A673 (cell line): ENCODE data around the gene UCP2. TPM values are rescaled to one million over a fixed set of nuclear protein-coding genes. Genes with fewer than 3 reads are reported as not detected.
"Not testable (repeated sequence)": the region's sequence is repeated elsewhere in the genome, so short reads cannot be mapped to it uniquely, and the experiment has no call there.

ENCODE experiments used
- BruUV-seq: library from RNA; stranded (reverse); fragments of 400-500 nt; replicated peaks from 2 replicates; lab custom pipeline; 2021; lab: Mats Ljungman, UMichigan
- CTCF ChIA-PET: fragments of 300-600 bp; sonication (Branson Sonifier 250); formaldehyde crosslinking; loops from one replicate; lab custom pipeline; 2022; ENCODE audit warnings: antibody characterized with exemption; lab: Charles Lee
- POLR2A ChIA-PET: fragments of 300-600 bp; sonication (Branson Sonifier 250); formaldehyde crosslinking; loops from one replicate; lab custom pipeline; 2022; ENCODE audit warnings: antibody characterized with exemption; ENCODE audit not compliant: low non-redundant PET; lab: Charles Lee
- DNase-seq: peaks from one replicate; pipeline ENCODE4 v3.0.0-alpha.2; 2015; ENCODE audit warnings: low spot score
- H3K27ac ChIP-seq: fragments of 200-600 bp; sonication (generic); 2 replicates; pipeline ENCODE4 v1.5.1; 2016; ENCODE audit warnings: mixed run types, low read depth, mild to moderate bottlenecking, mixed read lengths, antibody characterized with exemption, low read length; ENCODE audit not compliant: poor library complexity, severe bottlenecking
- H3K27me3 ChIP-seq: fragments of 200-600 bp; sonication (generic); replicated peaks from 2 replicates; pipeline ENCODE4 v1.6.1; 2017; ENCODE audit warnings: mixed run types, low read depth, mild to moderate bottlenecking, mixed read lengths, antibody characterized with exemption, low read length; ENCODE audit not compliant: insufficient read depth, poor library complexity
- H3K36me3 ChIP-seq: fragments of 200-600 bp; sonication (generic); 2 replicates; pipeline ENCODE4 v1.6.1; 2016; ENCODE audit warnings: mixed run types, mild to moderate bottlenecking, mixed read lengths, antibody characterized with exemption, low read length; ENCODE audit not compliant: insufficient read depth, poor library complexity, severe bottlenecking
- H3K4me1 ChIP-seq: fragments of 200-600 bp; sonication (generic); 2 replicates; pipeline ENCODE4 v1.6.1; 2017; ENCODE audit warnings: mixed run types, mild to moderate bottlenecking, mixed read lengths, antibody characterized with exemption, low read length; ENCODE audit not compliant: insufficient read depth, poor library complexity, severe bottlenecking
- H3K4me3 ChIP-seq: fragments of 200-600 bp; sonication (generic); 2 replicates; pipeline ENCODE4 v1.5.1; 2016; ENCODE audit warnings: low read depth, mixed run types, mild to moderate bottlenecking, mixed read lengths, low read length; ENCODE audit not compliant: poor library complexity, severe bottlenecking
- H3K9me3 ChIP-seq: fragments of 200-600 bp; sonication (generic); 2 replicates; pipeline ENCODE4 v1.6.1; 2016; ENCODE audit warnings: mixed run types, low read depth, mild to moderate bottlenecking, mixed read lengths, antibody characterized with exemption, low read length; ENCODE audit not compliant: poor library complexity, severe bottlenecking
- EZH2 ChIP-seq: fragments of 200-600 bp; sonication (generic); IDR thresholded peaks from 2 replicates; pipeline ENCODE4 v1.6.1; 2017; ENCODE audit warnings: borderline replicate concordance, low read depth, mild to moderate bottlenecking, mixed read lengths, antibody characterized with exemption, low read length; ENCODE audit not compliant: poor library complexity, severe bottlenecking
- intact Hi-C: fragments of 100-400 bp; cut with micrococcal nuclease; formaldehyde crosslinking; loops from one replicate; pipeline ENCODE4 v1.10.0; 2022; ENCODE audit not compliant: unreplicated experiment
- total RNA-seq: library from RNA; stranded (reverse); gene quantifications from 2 replicates; pipeline ENCODE4 v1.2.3, GENCODE V29; 2021
- TF ChIP-seq, protein P1 (sequence below): fragments of 300-800, 200-600 bp; sonication (generic); conservative IDR thresholded peaks from 2 replicates; pipeline ENCODE4 v1.5.1; 2017; ENCODE audit warnings: low read depth, mild to moderate bottlenecking, antibody characterized with exemption, low read length, moderate library complexity, mixed read lengths

UCP2 gene
- total RNA-seq, 1 experiment from 2014 or later: 88.5 TPM

DNA sequence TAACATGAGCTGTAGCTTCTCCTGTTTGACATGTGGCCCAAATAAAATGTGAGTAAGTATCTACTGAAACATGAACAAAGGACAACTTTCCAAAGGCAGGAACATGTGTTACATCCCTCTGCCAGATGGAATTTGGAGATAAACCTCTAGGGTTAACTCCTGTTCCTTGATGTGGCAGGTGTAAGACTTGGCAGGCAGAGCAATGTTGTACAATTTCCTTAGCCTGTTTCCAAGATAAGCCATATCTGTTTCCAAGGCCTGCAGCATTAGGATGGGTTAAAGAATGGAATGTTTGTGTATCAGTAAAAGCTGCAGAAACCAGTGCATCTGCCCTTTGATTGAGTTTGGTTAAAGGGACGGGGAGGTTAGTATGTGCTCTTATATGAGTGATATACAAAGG is 40.6 kb downstream of the UCP2 start:
- Histone ChIP-seq H3K9me3 (peaks cover 4% of the 10 kb centered on the region), H3K4me1 (no peaks in the 10 kb centered on the region), H3K4me3 (no peak overlapping the region), H3K27ac (no peak overlapping the region), H3K27me3 (no peaks in the 10 kb centered on the region), H3K36me3 (no peaks in the 10 kb centered on the region)
- DNase-seq: no peak
- TF ChIP-seq, protein P1, sequence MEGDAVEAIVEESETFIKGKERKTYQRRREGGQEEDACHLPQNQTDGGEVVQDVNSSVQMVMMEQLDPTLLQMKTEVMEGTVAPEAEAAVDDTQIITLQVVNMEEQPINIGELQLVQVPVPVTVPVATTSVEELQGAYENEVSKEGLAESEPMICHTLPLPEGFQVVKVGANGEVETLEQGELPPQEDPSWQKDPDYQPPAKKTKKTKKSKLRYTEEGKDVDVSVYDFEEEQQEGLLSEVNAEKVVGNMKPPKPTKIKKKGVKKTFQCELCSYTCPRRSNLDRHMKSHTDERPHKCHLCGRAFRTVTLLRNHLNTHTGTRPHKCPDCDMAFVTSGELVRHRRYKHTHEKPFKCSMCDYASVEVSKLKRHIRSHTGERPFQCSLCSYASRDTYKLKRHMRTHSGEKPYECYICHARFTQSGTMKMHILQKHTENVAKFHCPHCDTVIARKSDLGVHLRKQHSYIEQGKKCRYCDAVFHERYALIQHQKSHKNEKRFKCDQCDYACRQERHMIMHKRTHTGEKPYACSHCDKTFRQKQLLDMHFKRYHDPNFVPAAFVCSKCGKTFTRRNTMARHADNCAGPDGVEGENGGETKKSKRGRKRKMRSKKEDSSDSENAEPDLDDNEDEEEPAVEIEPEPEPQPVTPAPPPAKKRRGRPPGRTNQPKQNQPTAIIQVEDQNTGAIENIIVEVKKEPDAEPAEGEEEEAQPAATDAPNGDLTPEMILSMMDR: no peak
- no peak for TF ChIP-seq EZH2
- intact Hi-C loops: no loop called here
- ChIA-PET CTCF (no interaction called here), POLR2A (no interaction called here)
- no TSS peak for BruUV-seq

DNA sequence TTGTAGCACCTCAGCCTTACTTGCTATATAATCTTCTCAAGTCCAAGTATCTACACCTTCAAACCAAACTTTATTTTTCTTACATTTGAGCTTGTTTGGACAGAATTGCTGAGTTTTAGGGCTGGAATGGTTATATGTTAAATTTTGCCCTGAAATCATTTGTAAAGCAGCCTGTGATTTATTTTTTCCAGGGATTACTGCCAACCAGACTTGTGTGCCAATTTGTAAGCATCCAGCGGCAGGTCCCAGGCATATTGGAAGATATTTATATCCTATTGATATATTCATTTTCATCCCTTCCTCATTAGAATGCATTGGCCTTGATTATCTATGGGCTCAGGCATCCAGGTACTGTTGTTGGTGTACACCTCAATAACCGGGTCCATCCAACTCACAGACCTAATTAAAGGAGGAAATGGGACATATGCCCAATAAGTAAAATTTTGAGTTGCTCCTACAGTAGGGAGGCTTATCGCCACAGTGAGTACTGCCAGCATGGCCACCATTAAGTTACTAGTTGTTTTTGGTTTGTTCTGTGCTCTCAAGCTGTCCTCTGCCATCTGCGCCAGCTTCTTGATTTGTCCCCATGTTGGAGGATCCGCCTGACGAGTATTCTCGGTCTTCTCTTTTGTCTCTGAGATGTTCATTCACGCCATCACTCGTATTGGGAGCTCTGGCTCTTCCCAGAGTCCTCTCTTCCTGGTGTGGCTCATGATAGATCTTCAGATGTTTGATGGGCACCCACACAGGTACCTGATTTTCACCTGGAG is 41.7 kb downstream of the UCP2 start:
- TF ChIP-seq, protein P1: no peak
- TF ChIP-seq EZH2: no peak
- intact Hi-C loops: no loop called here
- Histone ChIP-seq H3K27me3 (no peaks in the 10 kb centered on the region), H3K4me3 (no peak overlapping the region), H3K36me3 (no peaks in the 10 kb centered on the region), H3K9me3 (peaks cover 4% of the 10 kb centered on the region), H3K4me1 (no peaks in the 10 kb centered on the region), H3K27ac (no peak overlapping the region)
- POLR2A ChIA-PET: no interaction called here
- CTCF ChIA-PET: no interaction called here
- no peak for DNase-seq
- no TSS peak for BruUV-seq

GRCh38 chr11:73939096-73939495 is 43.5 kb downstream of the UCP2 start:
- ChIA-PET POLR2A (no interaction called here), CTCF (no interaction called here)
- Histone ChIP-seq H3K27ac (no peak overlapping the region), H3K4me3 (no peak overlapping the region), H3K27me3 (no peaks in the 10 kb centered on the region), H3K4me1 (no peaks in the 10 kb centered on the region), H3K9me3 (peaks cover 4% of the 10 kb centered on the region), H3K36me3 (no peaks in the 10 kb centered on the region)
- TF ChIP-seq, protein P1: no peak
- no peak for TF ChIP-seq EZH2
- intact Hi-C loops: loop anchor here (10.0 kb wide), 1 partner anchor 274 kb away; no protein-coding TSS in a partner anchor
- no peak for DNase-seq
- BruUV-seq: no TSS peak

DNA sequence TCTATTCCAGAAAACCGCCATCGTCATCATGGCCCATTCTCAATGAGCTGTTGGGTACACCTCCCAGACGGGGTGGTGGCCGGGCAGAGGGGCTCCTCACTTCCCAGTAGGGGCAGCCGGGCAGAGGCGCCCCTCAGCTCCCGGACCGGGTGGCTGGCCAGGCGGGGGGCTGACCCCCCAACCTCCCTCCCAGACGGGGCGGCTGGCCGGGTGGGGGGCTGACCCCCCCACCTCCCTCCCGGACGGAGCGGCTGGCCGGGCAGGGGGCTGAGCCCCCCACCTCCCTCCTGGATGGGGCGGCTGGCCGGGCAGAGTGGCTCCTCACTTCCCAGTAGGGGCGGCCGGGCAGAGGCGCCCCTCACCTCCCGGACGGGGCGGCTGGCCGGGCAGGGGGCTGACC is 46.6 kb downstream of the UCP2 start:
- H3K36me3 ChIP-seq, BruUV-seq, POLR2A ChIA-PET, H3K27ac ChIP-seq, H3K9me3 ChIP-seq, CTCF ChIA-PET, H3K4me1 ChIP-seq, H3K27me3 ChIP-seq, H3K4me3 ChIP-seq, DNase-seq: not testable (repeated sequence)
- intact Hi-C loops: loop anchor here (10.0 kb wide), 1 partner anchor 271 kb away; no protein-coding TSS in a partner anchor
